ENCODE results near the gene GLS.

GLS gene

DNA sequence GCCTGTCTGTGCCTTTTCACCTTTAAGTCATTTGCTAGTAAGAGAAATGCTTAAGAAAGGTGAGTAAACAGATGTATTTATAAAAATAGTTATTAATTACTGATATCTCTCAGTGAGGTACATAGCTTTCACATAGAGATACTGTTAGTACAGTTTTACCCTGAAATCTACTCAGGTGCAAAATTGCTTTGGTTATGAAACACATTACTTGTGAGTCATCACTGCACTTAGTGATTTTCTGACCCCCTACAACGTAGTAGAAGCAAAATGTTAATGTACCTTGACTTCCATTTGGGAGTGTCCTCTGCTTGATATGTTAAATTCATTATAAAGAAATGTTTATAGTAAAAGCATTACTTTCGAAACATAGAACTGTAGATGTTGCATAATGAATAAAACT is 6.5 kb downstream of the GLS start:
- no peak for DNase-seq

GRCh38 chr2:190888449-190888848 is 7.8 kb downstream of the GLS start:
- DNase-seq = no peak

DNA sequence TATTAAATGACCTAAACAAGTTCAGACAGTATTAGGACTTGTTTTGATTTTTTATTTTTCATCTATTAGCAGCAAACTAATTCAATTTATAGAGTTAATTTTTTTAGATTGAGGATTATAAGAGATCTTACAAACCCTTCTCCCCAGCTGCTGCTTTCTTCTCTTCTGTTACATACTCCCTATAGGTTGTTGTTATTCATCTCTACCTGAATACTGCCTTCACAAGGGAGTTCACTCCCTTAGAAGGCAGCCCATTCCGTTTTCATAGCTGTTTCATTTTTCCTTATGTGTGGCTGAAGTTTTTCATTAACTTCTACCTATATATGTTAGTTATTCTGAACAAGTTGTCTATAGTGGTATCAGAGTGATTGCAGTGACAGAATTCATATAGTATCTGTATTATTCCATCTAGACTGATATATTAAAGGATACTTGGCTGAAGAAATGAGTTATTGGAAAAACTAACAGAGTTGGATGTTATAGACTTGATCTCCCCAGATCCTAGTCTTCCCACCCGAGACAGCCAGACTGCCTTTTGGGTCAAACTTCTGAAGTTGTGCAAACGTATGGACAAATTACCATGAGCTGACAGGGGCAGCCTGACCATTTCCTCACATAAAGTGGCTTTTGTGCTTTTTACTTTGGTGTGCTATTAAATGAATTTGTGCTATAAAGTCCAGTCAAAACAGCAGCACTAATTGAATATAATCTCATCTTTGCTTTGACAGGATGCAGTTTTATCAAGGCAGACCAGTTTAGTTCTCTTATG is 8.7 kb downstream of the GLS start:
- no peak for DNase-seq

GRCh38 chr2:190891372-190891771 is 10.8 kb downstream of the GLS start:
- DNase-seq = peak; percentile 78

DNA sequence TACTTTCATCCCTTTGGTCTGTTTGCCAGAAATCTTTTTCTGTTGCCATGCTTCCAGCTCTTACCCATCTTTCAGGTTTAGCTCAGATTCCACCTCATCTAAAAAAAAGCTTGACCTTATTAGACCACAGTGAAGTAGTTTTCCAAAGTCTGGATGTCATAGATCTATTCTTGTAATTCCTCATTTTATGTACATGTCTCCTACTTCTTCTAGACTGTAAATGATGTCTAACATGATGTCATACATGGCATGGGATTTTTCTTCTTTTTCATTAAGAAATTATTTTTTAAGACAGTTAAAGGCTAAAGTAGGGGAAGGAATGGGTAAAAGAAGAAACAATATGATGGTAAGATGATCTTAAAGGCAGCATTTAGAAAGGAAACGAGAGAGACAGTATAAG is 11.3 kb downstream of the GLS start:
- peak; percentile 53 for DNase-seq

DNA sequence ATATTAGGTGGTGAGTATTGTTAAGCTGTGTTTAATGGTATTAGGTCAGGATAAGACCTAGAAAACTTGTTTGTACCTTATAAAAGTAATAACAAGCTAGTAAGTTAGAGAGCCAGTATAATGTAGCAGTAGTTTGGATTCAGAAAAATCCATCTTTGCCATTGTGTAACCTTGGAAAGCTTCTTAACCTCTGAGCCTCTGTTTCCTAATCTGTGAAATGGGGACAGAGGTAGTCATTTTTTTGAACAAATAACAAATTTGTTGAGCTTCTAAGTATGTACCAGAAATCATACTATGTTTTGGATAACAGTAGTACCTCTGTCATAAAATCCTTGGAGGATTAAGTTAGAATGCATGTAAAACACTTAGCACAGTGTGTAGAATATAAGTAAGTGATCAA is 12.5 kb downstream of the GLS start:
- DNase-seq = peak; percentile 18

- no peak for DNase-seq
These were observed 15.9 kb downstream of the GLS start for GRCh38 chr2:190896477-190896876.

DNA sequence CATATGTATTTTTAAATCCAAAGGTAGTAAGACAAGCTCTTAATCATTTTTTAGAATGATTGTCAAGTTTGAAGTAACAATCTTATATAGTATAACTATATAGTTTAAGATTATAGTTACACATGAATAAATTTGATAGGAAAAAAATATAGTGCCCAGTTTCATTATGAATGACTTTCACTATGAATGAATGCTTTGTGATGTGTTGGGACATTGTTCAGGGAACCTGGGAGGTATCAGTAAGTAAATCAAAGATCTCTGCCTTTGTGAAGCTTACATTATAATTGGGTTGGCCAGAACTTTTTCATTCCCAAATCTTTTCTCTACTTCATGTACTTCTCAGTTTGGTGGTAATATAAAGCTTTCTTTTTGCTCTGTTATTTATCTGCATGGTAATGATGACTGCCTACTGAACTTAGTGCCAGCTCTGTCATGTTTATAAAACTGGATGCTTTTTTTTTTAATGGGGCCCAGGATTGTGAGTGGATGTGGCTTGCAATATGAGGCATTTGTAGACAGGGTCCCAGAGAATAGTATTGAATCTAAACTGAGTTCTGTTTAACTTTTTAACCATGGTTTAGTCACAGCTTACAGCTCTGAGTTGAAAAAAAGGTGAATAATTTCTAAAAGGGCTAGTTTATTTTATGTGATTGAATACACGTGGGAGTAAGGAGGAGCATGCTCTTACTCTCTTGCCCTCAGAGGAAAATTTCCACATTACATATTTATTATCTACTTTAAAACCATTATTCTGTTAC is 23.3 kb downstream of the GLS start:
- no peak for DNase-seq

- no peak for DNase-seq
These were observed 24.1 kb downstream of the GLS start for GRCh38 chr2:190904640-190905261.

DNA sequence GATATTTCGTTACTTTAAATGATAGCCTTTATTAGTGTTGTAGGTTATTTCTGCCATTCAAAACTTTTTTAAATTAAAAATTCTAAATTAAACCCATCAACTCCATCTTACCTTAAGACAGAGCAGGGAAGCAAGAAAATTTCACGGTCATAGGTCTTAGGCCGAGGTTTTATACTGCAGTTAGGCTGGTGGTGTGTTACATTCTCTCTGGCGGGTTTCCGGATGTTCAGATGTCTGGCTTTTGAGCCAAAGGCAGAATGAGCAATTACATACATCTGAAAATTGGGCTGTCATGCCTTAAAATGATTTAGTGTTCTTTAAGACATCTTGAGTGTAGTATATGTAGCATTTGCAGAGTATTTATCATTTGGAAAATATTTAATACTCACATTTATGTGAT is 27.9 kb downstream of the GLS start:
- DNase-seq = no peak

GRCh38 chr2:190909680-190910079 is 29.1 kb downstream of the GLS start:
- DNase-seq = no peak

DNA sequence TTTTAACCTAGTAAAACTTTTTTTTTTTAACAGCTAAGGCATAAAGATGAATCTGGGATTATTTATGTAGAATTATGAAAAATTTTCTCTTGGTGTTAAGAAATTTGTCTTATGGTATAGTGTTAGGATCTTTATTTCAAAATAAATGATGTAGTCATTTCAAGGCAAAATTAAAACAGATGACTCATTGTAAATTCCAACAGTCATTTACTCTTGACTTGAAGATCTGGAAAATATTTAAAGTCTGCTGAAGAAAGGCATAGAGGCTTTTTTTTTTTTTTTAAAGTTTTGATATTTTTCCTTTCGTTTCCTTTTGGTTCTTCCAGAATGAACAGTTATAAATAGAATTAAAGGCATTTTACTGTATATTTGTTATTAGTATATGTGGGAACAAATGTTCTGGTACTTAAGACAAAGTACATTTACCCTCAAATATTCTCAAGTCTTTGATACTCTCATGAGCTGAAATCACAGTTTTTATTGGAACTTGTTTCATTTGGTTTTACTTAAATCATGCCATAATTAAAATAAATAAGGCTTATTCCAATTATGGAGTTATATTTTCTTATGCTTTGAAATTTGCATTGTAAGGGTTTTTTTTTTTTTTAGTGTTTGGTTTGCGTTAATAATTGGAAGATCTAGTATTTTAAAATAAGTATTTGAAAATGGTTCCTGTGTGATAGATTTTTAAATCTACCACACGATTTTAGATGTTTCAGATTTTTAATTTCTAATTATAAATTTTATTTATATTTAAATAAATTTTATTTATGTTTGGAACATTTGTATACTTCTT is 29.9 kb downstream of the GLS start:
- DNase-seq = peak; percentile 61

GRCh38 chr2:190911813-190912212 is 31.2 kb downstream of the GLS start:
- peak; percentile 25 for DNase-seq

GRCh38 chr2:190912726-190913125 is 32.1 kb downstream of the GLS start:
- DNase-seq = no peak

GRCh38 chr2:190913725-190914124 is 33.1 kb downstream of the GLS start:
- no peak for DNase-seq

- no peak for DNase-seq
These were observed 36.2 kb downstream of the GLS start for GRCh38 chr2:190916829-190917228.

- DNase-seq = no peak
These were observed 39.5 kb downstream of the GLS start for GRCh38 chr2:190920085-190920484.

- DNase-seq = no peak
These were observed 41.8 kb downstream of the GLS start for GRCh38 chr2:190922376-190922775.

DNA sequence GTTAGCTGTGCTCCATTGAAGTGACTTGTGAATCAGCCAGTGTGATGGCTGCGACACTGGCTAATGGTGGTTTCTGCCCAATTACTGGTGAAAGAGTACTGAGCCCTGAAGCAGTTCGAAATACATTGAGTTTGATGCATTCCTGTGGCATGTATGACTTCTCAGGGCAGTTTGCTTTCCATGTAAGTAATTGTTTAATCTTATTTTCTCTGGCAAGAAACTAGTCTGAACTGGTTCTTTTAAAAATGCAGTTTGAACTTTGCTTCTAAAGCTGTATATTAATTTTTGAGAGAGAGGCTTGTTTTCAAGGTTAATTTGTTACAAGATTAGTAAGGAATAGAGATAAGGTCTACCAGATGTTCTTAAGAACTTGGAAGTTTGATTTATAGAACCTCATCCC is 46.7 kb downstream of the GLS start:
- no peak for DNase-seq

DNA sequence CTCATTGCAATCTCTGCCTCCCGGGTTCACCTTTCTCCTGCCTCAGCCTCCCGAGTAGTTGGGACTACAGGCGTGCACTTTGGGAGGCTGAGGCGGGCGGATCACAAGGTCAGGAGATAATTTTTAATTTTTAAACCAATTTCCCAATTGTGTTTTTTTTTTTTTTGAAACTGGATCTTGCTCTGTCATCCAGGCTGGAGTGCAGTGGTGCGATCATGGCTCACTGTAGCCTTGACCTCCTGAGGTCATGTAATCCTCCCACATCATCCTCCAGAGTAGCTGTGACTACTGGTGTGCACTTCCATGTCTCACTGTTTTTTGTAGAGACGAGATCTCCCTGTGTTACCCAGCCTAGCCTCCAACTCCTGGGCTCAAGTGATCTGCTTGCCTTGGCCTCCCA is 49.3 kb downstream of the GLS start:
- peak; percentile 10 for DNase-seq

DNA sequence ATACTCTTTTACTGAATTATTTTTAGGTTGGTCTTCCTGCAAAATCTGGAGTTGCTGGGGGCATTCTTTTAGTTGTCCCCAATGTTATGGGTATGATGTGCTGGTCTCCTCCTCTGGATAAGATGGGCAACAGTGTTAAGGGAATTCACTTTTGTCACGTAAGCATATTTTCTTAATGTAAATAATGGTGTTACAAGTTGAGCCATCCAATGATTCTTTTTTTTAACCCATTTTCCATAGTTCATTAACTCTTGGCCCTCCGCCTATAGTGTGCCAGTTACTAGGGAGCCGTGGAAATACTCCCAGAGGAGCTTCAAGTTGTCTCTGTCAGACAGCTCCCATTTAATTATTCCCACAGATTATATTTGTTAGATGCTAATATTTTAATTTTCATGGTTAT is 49.8 kb downstream of the GLS start:
- no peak for DNase-seq

DNA sequence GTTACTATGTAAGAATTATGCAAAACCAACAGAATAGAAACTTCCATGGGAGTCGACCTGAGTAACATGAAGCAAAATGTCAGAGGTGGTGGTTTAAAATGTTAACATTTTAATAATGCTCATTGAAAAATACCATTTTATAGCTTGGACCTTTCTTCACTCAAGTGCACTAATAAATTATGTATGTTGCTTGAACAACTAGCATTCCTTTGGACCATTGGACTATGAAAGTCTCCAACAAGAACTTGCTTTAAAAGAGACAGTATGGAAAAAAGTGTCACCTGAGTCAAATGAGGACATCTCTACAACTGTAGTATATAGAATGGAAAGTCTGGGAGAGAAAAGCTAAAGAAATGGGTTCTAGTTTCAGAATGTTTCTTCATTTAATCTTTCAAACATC is 51.9 kb downstream of the GLS start:
- no peak for DNase-seq

DNA sequence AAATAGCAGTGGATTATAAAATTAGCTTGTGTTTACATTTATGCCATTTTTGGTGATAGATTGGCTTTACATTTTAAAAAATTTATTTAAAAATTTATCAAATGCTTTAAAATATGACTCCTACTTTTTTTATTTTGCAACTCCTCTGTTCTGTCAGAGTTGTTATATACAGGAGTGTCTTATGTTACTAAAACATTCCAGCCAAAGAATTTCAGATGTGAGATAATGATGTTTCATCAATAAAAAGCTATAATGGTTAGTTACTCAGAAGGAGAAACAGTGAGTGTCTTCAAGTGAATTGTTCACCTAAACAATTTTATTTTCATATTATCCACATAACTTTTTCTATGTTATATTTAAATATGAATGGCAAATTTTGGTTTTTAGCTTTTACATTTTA is 52.7 kb downstream of the GLS start:
- DNase-seq = no peak

All from suppressor macrophage treated with lipopolysaccharide for 4 hours (primary cell).